ENCODE data around the gene FRMD8.
"Not testable (repeated sequence)": the region's sequence is repeated elsewhere in the genome, so short reads cannot be mapped to it uniquely, and the experiment has no call there.

The FRMD8 gene

DNA sequence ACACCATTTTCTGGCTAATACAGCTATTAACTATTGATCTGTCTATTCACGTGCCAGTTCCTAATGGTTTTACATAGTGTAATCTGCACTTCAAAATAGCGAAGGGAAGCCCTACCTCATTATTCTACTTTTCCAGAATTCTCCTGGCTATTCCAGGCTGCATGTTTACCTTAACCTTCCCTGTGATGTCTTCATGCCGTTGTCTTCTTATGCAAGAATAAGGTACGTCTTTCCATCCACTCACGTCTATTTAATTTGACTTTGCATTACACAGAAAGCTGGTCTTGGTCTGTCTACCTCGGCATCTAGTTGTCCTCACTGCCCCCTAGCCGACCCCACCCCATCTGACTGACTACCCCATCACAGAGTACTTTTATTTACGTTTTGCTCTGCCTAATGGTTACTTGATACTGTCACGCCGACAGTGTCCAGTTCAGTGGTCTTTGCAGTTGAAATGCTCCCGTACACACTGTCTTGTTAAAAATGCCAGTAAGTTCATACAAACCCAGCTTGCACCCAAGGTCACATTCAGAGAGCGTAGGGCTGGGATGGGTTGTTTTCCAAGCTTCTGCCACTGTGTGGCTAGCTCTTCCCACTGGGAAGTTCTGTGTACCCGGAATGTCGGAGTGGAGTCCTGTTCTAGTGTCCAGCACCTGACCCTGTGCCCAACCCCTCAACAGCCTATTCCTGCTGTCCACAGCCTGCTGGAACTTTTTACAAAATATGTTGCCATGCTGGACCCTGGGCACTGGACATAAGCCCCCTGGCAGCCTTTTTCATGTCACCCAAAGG is 51.2 kb downstream of the FRMD8 start:
- no peak for ATAC-seq

GRCh38 chr11:65438257-65439151 is 52.1 kb downstream of the FRMD8 start:
- ATAC-seq, result no peak

DNA sequence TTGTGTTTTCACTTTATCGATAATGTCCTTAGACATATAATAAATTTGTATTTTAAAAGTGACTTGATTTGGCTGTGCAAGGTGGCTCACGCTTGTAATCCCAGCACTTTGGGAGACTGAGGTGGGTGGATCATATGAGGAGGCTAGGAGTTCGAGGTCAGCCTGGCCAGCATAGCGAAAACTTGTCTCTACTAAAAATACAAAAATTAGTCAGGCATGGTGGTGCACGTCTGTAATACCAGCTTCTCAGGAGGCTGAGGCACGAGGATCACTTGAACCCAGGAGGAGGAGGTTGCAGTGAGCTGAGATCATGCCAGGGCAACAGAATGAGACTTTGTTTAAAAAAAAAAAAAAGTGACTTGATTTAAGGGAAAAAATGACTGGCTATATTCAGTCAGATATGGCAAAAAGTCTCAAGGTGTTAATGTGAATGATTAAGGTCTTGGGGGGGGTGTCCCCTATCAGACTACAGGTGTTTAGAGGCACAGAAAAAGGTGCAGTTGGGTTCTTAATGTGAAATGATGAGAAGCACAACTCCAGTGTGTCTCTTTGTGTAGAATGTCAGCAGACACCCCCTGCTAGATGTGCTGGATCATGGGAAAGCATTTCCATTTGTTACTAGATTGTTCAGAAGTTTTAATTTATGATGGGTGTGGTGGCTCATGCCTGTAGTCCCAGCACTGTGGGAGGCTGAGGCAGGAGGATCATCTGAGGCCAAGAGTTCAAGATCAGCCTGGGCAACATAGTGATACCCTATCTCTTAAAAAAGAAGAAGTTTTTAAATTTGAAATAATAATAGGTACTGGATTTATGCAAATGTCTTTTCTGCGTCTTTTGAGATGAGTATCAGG is 53.1 kb downstream of the FRMD8 start:
- ATAC-seq, result peak; percentile 70 to 77

GRCh38 chr11:65440831-65441499 is 54.5 kb downstream of the FRMD8 start:
- ATAC-seq, result peak; percentile 9 to 15

DNA sequence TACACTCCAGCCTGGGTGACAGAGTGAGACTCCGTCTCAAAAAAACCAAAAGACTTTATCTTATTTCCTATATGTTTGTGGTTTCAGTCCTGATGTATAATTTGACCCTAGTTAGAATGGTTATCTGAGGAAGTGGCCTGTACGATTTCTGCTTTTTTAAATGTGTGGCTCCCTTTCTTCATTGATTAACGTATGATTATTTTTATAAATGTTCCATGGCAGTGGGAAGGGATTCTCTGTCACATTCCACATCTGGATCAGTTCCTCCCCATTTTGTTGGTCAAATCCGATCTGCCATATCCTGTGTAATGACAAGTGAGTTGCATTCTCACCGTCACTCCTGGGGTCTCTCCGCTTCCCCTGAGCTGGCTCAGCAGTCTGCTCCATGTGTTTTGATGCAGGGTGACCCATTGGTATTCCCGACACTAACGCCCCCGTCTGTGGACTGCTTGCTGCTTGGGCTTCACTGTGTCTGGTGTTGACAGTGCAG is 56.5 kb downstream of the FRMD8 start:
- no peak for ATAC-seq

DNA sequence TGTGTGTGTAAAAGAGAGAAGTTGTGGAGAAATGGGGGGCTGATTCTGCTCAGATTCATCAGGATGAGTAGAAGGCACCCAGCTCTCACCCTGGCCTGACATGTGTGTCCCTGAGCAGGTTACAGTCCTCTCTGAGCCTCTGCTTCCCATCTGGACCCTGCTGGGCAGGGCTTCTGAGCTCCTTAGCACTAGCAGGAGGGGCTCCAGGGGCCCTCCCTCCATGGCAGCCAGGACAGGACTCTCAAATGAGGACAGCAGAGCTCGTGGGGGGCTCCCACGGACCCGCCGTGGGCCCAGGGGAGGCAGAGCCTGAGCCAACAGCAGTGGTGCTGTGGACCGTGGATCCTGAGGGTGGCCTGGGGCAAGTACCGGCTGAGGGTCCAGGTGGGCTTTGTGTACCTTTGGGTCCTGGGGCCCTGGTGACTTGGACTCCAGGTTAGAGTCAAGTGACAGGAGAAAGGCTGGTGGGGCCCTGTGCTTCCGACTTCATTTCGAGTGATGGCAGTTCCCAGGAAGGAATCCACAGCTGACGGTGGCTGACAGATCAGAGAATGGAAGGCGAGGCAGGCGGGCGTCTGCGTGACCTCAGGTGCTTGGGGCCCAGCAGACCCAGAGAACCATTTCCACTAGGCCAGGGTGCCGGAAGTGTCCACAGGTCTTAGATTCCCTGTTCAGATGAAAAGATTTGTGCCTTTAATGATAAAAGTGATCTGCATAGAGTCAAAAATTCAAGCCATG is 58.0 kb downstream of the FRMD8 start:
- no peak for ATAC-seq

DNA sequence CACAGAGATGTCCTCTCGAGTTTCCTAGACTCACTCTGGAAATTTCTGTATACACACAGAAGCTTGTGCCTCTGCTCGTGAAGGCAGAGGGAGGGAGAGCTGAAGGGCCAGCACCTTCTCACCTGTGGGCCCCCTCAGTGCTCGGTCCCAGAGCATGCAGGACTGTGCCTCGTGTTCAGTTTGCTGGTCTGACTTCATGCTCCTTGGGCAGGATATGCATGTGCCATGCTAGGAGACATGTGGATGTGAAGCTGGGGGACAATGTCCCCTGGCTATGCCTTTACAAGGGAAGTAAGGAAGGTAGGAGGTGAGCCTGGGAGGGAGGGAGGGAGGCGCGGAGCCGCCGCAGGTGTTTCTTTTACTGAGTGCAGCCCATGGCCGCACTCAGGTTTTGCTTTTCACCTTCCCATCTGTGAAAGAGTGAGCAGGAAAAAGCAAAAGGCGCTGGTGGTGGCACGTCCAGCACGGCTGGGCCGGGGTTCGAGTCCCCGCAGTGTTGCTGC is 58.7 kb downstream of the FRMD8 start:
- ATAC-seq, result no peak

DNA sequence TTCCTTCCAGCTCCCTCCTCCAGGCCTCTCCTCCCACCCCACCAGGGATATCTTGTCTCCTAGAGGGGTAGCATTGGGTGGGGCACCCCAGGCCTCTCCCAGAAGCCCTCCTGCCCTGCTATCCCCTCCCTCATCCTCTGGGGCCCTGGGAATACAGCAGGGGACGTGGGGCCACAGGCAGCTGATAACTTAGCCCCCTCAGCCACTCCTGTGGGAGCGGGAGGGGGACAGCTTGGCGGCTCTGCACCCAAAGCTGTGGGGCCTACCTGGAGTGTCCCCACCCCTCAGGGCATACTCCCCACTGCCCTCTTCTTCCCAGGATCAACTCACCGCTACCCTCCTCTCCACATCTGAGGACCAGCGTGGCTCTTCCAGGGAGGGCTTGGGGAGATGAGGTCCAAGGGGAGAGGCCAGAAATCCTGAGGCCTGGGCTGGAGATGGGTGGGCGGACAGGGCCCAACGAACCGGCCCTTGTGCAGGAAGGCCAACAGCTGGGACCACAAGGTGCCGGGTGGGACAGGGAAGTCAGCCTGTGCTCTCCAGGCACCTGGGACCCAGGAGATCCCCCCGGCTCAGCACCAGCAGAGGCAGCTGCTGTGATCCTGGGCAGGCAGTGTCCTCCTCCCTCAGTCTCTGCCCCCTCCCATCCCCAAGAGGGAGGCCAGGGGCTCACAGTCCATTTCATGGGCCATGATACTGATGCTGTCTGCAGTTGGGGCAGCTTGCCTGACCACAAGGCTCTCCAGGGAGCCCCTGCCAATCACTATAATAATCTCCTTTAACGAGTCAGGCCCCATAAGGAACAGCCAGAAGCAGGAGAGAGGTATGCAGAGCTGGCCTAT is 59.4 kb downstream of the FRMD8 start:
- ATAC-seq, result peak in 1 of 2 donors; percentile 3

GRCh38 chr11:65446446-65447277 is 60.2 kb downstream of the FRMD8 start:
- peak; percentile 8 to 12 for ATAC-seq

GRCh38 chr11:65448074-65448417 is 61.6 kb downstream of the FRMD8 start:
- no peak for ATAC-seq

DNA sequence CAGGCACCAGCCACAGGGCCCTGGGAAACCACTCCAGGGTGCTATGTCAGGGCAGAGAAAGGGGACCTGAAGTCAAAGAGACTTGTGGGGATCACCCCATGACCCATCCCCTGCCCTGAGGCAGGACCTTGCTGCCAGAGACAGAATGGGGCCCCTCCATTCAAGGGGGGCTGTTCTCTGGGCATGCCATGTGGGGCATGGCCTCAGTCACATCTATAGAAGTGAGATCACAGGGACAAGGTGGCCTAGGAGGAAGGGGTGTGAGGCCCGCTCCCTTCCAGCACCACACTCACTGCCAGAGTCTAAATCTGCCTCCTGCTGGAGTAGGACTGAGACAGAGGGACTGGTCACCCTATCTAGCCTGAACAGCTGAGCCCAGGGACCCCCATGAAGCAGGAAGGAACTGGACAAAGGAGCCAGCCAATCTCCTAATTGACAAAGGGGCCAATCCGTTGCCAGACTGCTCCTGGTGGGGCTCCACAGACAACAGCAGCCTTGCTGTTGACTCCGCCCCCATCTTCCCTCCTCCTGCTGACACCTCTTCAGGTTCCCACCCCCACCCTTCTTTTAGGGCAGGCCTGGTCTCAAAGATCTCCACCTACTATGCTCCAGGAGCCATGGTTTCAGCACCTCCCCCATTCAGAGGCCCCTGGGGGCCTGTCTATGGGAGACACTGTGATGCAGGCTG is 62.1 kb downstream of the FRMD8 start:
- peak in 1 of 2 donors; percentile 4 for ATAC-seq

DNA sequence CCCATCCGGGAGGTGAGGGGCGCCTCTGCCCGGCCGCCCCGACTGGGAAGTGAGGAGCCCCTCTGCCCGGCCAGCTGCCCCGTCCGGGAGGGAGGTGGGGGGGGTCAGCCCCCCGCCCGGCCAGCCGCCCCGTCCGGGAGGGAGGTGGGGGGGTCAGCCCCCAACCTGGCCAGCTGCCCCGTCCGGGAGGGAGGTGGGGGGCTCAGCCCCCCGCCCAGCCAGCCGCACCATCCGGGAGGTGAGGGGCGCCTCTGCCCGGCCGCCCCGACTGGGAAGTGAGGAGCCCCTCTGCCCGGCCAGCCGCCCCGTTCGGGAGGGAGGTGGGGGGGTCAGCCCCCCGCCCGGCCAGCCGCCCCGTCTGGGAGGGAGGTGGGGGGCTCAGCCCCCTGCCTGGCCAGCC is 64.9 kb downstream of the FRMD8 start:
- ATAC-seq, result not testable (repeated sequence)

GRCh38 chr11:65452259-65452658 is 65.8 kb downstream of the FRMD8 start:
- ATAC-seq, result not testable (repeated sequence)

- ATAC-seq, result peak; percentile 47 to 67
Observed at GRCh38 chr11:65452806-65453490, 66.5 kb downstream of the FRMD8 start.

DNA sequence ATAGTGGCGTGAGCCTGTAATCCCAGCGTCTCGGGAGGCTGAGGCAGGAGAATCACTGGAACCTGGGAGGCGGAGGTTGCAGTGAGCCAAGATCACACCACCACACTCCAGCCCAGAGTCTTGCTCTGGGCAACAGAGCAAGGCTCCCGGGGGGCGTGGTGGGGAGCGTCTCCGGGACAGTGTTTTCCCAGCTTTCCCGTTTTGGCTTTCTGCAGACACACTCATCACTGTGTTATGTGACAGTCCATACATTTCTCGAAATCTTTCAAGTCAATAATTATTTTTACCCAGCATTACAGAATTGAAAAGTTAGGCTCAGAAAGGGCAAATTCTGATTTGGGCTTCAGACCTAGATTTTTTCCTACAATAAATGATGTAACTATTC is 67.9 kb downstream of the FRMD8 start:
- no peak for ATAC-seq

GRCh38 chr11:65454696-65455456 is 68.4 kb downstream of the FRMD8 start:
- ATAC-seq, result peak; percentile 90

DNA sequence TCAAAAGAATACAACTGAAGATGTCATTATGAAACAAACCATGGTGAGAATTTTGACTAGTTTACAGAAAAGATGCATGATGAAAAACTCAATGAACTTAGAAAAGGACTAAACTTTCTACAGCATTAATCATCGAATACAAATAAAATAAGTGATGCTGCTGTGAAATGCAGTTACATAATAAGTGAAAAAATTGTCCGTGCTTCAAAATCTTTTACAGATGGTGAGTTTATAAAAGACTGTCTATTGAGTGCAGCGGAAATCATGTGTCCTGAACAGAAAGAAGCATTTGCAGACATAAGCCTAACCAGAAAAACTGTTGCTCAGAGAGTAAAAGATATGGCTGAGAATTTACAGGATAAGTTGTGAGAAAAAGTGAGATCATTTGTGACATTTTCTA is 70.0 kb downstream of the FRMD8 start:
- no peak for ATAC-seq
